ENCODE data around the gene SLX9.

SLX9 gene

GRCh38 chr21:44965251-44966022 lies 25.6 kb downstream of the SLX9 start:
- no peaks in the 10 kb centered on the region for H3K9me2 ChIP-seq (ENCODE audit: low read depth, low read length)
- H3K4me1 ChIP-seq (ENCODE audit: insufficient read depth, low read length, severe bottlenecking), result peaks cover 3% of the 10 kb centered on the region
- no peaks in the 10 kb centered on the region for H3K79me2 ChIP-seq (ENCODE audit: insufficient read depth, low read length)
- no peaks in the 10 kb centered on the region for H4K20me1 ChIP-seq (ENCODE audit: insufficient read depth, low read length)
- H3K4me2 ChIP-seq (ENCODE audit: low read length), result no peak overlapping the region
- TF ChIP-seq EZH2 (IDR thresholded peaks at IDR 0.05; ENCODE audit: borderline replicate concordance, low read length), result no peak
- TF ChIP-seq, protein P1, sequence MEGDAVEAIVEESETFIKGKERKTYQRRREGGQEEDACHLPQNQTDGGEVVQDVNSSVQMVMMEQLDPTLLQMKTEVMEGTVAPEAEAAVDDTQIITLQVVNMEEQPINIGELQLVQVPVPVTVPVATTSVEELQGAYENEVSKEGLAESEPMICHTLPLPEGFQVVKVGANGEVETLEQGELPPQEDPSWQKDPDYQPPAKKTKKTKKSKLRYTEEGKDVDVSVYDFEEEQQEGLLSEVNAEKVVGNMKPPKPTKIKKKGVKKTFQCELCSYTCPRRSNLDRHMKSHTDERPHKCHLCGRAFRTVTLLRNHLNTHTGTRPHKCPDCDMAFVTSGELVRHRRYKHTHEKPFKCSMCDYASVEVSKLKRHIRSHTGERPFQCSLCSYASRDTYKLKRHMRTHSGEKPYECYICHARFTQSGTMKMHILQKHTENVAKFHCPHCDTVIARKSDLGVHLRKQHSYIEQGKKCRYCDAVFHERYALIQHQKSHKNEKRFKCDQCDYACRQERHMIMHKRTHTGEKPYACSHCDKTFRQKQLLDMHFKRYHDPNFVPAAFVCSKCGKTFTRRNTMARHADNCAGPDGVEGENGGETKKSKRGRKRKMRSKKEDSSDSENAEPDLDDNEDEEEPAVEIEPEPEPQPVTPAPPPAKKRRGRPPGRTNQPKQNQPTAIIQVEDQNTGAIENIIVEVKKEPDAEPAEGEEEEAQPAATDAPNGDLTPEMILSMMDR (IDR thresholded peaks at IDR 0.05; ENCODE audit: low read length), result no peak
- no peak overlapping the region for H3K9ac ChIP-seq (ENCODE audit: low read length)
- no peak overlapping the region for H2AFZ ChIP-seq (ENCODE audit: low read length)
- no peak overlapping the region for H3K4me3 ChIP-seq (ENCODE audit: low read depth, low read length, poor library complexity, severe bottlenecking)
- H3F3A ChIP-seq (ENCODE audit: insufficient read depth, low read length), result no peaks in the 10 kb centered on the region; the same call in 1 of the 2 replicates
- no peak overlapping the region for H3K27ac ChIP-seq (ENCODE audit: low read depth, low read length, poor library complexity, severe bottlenecking)
- H3K36me3 ChIP-seq (ENCODE audit: insufficient read depth, low read length), result peaks cover 58% of the 10 kb centered on the region; the same call in 1 of the 2 replicates
- H3K9me3 ChIP-seq (ENCODE audit: low read length), result no peaks in the 10 kb centered on the region
- no peaks in the 10 kb centered on the region for H3K27me3 ChIP-seq (ENCODE audit: insufficient read depth, low read length)

- H3K4me3 ChIP-seq (ENCODE audit: low read depth, low read length, poor library complexity, severe bottlenecking), result no peak overlapping the region
- H3K27me3 ChIP-seq (ENCODE audit: insufficient read depth, low read length), result no peaks in the 10 kb centered on the region
- H3K4me1 ChIP-seq (ENCODE audit: insufficient read depth, low read length, severe bottlenecking), result peaks cover 3% of the 10 kb centered on the region
- peaks cover 50% of the 10 kb centered on the region; the same call in 1 of the 2 replicates for H3K36me3 ChIP-seq (ENCODE audit: insufficient read depth, low read length)
- no peaks in the 10 kb centered on the region for H3K79me2 ChIP-seq (ENCODE audit: insufficient read depth, low read length)
- no peaks in the 10 kb centered on the region for H4K20me1 ChIP-seq (ENCODE audit: insufficient read depth, low read length)
- no peaks in the 10 kb centered on the region for H3F3A ChIP-seq (ENCODE audit: insufficient read depth, low read length)
- H3K27ac ChIP-seq (ENCODE audit: low read depth, low read length, poor library complexity, severe bottlenecking), result no peak overlapping the region
- H3K4me2 ChIP-seq (ENCODE audit: low read length), result no peak overlapping the region
- no peaks in the 10 kb centered on the region for H3K9me2 ChIP-seq (ENCODE audit: low read depth, low read length)
- no peak overlapping the region for H3K9ac ChIP-seq (ENCODE audit: low read length)
- no peak overlapping the region for H2AFZ ChIP-seq (ENCODE audit: low read length)
- H3K9me3 ChIP-seq (ENCODE audit: low read length), result no peaks in the 10 kb centered on the region
- no peak for TF ChIP-seq EZH2 (IDR thresholded peaks at IDR 0.05; ENCODE audit: borderline replicate concordance, low read length)
- TF ChIP-seq, protein P1 (IDR thresholded peaks at IDR 0.05; ENCODE audit: low read length), result no peak
Observed at GRCh38 chr21:44966135-44967081, 26.6 kb downstream of the SLX9 start.

- no peak overlapping the region for H3K4me3 ChIP-seq (ENCODE audit: low read depth, low read length, poor library complexity, severe bottlenecking)
- no peaks in the 10 kb centered on the region for H3K79me2 ChIP-seq (ENCODE audit: insufficient read depth, low read length)
- TF ChIP-seq, protein P1 (IDR thresholded peaks at IDR 0.05; ENCODE audit: low read length), result no peak
- TF ChIP-seq EZH2 (IDR thresholded peaks at IDR 0.05; ENCODE audit: borderline replicate concordance, low read length), result no peak
- H3K9me3 ChIP-seq (ENCODE audit: low read length), result no peaks in the 10 kb centered on the region
- H3K9me2 ChIP-seq (ENCODE audit: low read depth, low read length), result no peaks in the 10 kb centered on the region
- H3F3A ChIP-seq (ENCODE audit: insufficient read depth, low read length), result no peaks in the 10 kb centered on the region
- no peaks in the 10 kb centered on the region for H4K20me1 ChIP-seq (ENCODE audit: insufficient read depth, low read length)
- peaks cover 43% of the 10 kb centered on the region; the same call in 1 of the 2 replicates for H3K36me3 ChIP-seq (ENCODE audit: insufficient read depth, low read length)
- no peak overlapping the region for H3K4me2 ChIP-seq (ENCODE audit: low read length)
- H3K27me3 ChIP-seq (ENCODE audit: insufficient read depth, low read length), result no peaks in the 10 kb centered on the region
- no peak overlapping the region for H2AFZ ChIP-seq (ENCODE audit: low read length)
- H3K9ac ChIP-seq (ENCODE audit: low read length), result no peak overlapping the region
- H3K27ac ChIP-seq (ENCODE audit: low read depth, low read length, poor library complexity, severe bottlenecking), result no peak overlapping the region
- H3K4me1 ChIP-seq (ENCODE audit: insufficient read depth, low read length, severe bottlenecking), result peaks cover 3% of the 10 kb centered on the region
Observed at GRCh38 chr21:44967082-44968047, 27.5 kb downstream of the SLX9 start.
